NOMO-1 (cell line): Measurements from ENCODE around the gene FAIM.
A peak's percentile ranks its signal among the peaks of the same experiment; 100 is the strongest.
"Not testable (repeated sequence)": the region's sequence is repeated elsewhere in the genome, so short reads cannot be mapped to it uniquely, and the experiment has no call there.

ENCODE experiments used
- DNase-seq, 2 experiments: peaks; one replicate each; lab custom pipeline; 2025; ENCODE audit not compliant: unreplicated experiment in 2 of 2; lab: John Stamatoyannopoulos, UW

FAIM gene

GRCh38 chr3:138600100-138600745, 8.3 kb upstream of the FAIM start:
- no peak for DNase-seq

GRCh38 chr3:138601661-138602060, 6.9 kb upstream of the FAIM start:
- DNase-seq, result not testable (repeated sequence)

- not testable (repeated sequence) for DNase-seq
Measured at GRCh38 chr3:138604106-138604595, 4.4 kb upstream of the FAIM start.

- no peak for DNase-seq
Measured at GRCh38 chr3:138609898-138610266, 1.3 kb downstream of the FAIM start.

- DNase-seq, result no peak
Measured at GRCh38 chr3:138615462-138615861, 6.9 kb downstream of the FAIM start.

- no peak for DNase-seq
Measured at GRCh38 chr3:138620431-138620830, 11.9 kb downstream of the FAIM start.

- no peak for DNase-seq
Measured at GRCh38 chr3:138624518-138624917, 15.9 kb downstream of the FAIM start.

- no peak for DNase-seq
Measured at GRCh38 chr3:138625707-138626365, 17.3 kb downstream of the FAIM start.

GRCh38 chr3:138629526-138629925, 21.0 kb downstream of the FAIM start:
- no peak for DNase-seq

GRCh38 chr3:138638641-138639040, 30.1 kb downstream of the FAIM start:
- no peak for DNase-seq

- DNase-seq, result no peak
Measured at GRCh38 chr3:138640537-138640936, 32.0 kb downstream of the FAIM start.

GRCh38 chr3:138642226-138642926, 33.8 kb downstream of the FAIM start:
- DNase-seq, result peak in 1 of 2 experiments; percentile 6

- no peak for DNase-seq
Measured at GRCh38 chr3:138642927-138643253, 34.3 kb downstream of the FAIM start.

- DNase-seq, result no peak
Measured at GRCh38 chr3:138646008-138646407, 37.4 kb downstream of the FAIM start.

GRCh38 chr3:138646513-138646912, 37.9 kb downstream of the FAIM start:
- no peak for DNase-seq

- no peak for DNase-seq
Measured at GRCh38 chr3:138649134-138649533, 40.6 kb downstream of the FAIM start.

GRCh38 chr3:138653567-138653966, 45.0 kb downstream of the FAIM start:
- no peak for DNase-seq

GRCh38 chr3:138657508-138657907, 48.9 kb downstream of the FAIM start:
- DNase-seq, result no peak

GRCh38 chr3:138668107-138668506, 59.5 kb downstream of the FAIM start:
- no peak for DNase-seq

GRCh38 chr3:138670407-138670806, 61.8 kb downstream of the FAIM start:
- no peak for DNase-seq

- no peak for DNase-seq
Measured at GRCh38 chr3:138673641-138674530, 65.3 kb downstream of the FAIM start.
